Tibial nerve (tissue), 3 donors: ENCODE results near the gene CCDC3.

ENCODE experiments used
- POLR2A ChIP-seq, 2 donors: fragments of 450-650 bp; IDR thresholded peaks; one replicate each; pipeline ENCODE4 v1.6.1; 2017; ENCODE audit warnings: antibody characterized with exemption in 2 of 2, mild to moderate bottlenecking in 2 of 2, moderate library complexity in 2 of 2
- TF ChIP-seq, protein P1 (sequence below), 5 experiments: fragments of 200-600 bp in 3 of 5; fragments of 450-650 bp in 2 of 5; sonication (generic) in 3 of 5; IDR thresholded peaks; one replicate each; pipeline ENCODE4 v1.5.1; 2016 to 2019; ENCODE audit warnings: antibody characterized with exemption in 5 of 5, mild to moderate bottlenecking in 3 of 5, moderate library complexity in 2 of 5

GRCh38 chr10:12849319-12850181 lies 152.0 kb downstream of the CCDC3 start:
- no peak for TF ChIP-seq POLR2A (IDR thresholded peaks at IDR 0.05)
- TF ChIP-seq, protein P1, sequence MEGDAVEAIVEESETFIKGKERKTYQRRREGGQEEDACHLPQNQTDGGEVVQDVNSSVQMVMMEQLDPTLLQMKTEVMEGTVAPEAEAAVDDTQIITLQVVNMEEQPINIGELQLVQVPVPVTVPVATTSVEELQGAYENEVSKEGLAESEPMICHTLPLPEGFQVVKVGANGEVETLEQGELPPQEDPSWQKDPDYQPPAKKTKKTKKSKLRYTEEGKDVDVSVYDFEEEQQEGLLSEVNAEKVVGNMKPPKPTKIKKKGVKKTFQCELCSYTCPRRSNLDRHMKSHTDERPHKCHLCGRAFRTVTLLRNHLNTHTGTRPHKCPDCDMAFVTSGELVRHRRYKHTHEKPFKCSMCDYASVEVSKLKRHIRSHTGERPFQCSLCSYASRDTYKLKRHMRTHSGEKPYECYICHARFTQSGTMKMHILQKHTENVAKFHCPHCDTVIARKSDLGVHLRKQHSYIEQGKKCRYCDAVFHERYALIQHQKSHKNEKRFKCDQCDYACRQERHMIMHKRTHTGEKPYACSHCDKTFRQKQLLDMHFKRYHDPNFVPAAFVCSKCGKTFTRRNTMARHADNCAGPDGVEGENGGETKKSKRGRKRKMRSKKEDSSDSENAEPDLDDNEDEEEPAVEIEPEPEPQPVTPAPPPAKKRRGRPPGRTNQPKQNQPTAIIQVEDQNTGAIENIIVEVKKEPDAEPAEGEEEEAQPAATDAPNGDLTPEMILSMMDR (IDR thresholded peaks at IDR 0.05): no peak
